Dedifferentiated amniotic fluid mesenchymal stem cell (primary cell): ENCODE measurements around the gene SIM2.

Experiments used
- DNase-seq: peaks from one replicate; pipeline ENCODE4 v3.0.0-alpha.2; 2016; ENCODE audit errors: extremely low spot score

Gene SIM2

DNA sequence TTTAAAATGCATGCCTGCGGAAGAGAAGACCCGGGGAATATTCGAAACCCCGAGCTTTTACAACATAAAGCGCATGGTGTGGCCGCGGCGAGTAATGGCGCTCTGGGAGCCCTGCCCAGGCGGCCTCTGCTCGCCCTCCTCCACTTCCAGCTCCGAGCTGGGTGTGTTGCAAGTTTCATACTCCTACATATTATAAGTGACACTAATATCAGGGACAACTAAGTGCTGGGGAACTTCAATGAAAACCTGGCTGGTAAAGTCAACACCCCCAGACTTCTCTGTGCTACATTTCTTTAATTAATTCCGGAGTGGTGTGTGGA is 11.8 kb downstream of the SIM2 start:
- no peak for DNase-seq

DNA sequence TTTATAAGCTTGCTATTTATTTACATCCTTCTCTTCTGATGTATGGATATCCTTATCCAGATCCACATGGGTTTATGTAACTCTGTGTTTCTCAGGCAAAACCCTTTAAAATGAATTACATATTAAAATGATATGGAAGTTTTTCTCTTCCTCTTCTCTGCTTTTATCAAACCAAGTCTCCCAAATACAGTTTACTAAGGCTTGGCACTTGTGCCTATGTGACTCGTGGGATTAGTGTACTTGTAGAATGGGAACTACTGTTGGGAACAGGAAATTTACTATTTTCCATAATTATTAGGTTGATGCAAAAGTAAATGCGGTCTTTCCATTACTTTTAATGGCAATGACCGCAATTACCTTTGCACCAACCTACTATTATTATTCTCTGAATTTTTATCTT is 14.8 kb downstream of the SIM2 start:
- no peak for DNase-seq

DNA sequence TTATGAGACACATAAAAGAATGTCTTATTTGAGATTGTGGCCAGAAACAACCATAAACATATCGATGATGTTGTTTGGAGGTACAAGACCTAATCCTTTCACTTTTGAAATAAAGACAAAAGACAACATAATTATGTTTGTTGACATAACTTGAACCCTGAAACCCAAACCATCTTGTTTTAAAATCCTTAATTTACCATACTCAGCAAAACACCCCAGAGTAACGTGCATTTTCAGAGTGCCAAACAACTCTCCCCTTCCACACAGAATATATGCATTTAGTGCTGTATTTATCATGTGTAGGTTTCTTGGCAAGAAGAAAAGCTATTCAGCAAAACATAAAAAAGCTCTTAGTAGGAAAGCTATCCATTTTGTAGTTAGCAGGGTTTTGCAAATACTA is 17.5 kb downstream of the SIM2 start:
- no peak for DNase-seq

DNA sequence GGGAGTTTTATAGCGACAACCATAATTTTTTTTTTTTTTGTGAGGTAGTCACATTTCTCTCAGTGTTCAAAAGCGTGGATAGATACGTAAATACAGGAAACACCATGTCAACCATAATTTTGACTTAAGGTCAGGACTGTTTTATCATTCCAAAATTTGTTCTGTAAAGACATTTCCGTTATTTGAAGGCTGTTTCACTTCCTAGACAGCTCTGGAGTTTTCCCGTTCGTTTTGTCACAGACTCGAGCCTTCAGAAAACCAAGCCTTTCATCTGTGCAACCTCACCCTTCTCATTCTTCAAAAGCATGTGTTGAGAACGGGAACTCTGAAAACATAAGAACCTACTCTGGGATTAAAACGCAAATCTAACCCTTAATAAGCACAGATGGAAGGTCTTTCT is 17.9 kb downstream of the SIM2 start:
- DNase-seq: no peak

DNA sequence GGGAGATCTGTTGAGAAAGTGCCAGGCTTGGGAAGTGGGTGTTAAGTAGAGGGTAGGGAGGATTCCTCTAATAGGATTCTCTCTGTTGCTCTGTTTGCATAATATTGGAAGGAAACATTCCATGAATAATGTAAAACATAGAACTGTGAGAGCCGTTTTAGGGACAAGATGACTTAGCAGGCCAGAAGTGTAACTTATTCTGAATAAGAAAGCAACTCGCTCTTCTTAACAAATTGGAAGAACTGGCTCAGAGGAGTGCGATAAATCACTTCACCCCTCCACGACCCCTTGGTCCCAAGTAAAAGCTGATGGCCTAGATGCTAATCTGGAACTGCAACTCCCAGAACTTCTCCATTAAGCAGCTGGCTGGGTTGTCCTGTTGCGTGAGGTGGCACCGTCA is 19.1 kb downstream of the SIM2 start:
- no peak for DNase-seq

DNA sequence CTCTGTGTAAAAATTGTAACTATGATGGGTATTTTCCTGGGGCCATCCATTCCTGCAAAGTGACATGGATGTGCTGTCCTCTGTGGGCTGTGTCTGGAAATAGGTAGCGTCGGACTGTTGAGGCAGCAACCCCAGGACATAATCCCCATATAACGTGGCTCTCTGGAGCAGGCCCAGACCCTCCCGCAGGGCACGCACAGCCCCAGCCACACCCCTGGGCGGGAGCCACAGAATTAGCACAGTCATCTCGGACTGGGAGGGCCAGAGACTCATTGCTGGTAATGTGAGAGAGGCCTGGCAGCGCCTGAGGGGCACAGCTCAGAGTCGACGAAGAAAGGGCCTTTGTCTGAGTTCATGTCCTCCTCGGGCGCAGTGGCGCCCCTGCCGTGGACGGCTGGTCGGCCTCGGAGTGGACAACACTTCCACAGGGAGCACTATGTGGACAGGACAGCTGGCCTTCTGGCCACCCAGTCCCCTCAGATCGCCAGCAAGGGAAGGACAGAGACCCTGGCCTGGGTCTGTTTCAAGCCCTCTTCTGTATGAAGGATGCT is 20.1 kb downstream of the SIM2 start:
- no peak for DNase-seq

DNA sequence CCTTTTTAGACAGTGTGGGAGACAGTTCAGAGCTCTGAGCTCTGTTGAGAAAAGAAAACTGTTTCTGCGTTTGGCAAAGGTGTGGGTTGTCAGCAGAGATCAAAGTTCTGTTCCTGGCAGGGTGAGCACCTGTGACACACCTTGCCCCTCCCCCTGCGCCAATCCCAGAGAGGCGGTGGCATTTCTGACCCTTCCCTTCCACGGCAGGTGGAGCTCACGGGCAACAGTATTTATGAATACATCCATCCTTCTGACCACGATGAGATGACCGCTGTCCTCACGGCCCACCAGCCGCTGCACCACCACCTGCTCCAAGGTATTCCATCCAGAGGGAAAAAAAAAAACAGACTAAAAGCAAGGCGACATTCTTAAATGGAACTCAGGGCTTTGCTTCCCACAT is 20.7 kb downstream of the SIM2 start:
- no peak for DNase-seq

DNA sequence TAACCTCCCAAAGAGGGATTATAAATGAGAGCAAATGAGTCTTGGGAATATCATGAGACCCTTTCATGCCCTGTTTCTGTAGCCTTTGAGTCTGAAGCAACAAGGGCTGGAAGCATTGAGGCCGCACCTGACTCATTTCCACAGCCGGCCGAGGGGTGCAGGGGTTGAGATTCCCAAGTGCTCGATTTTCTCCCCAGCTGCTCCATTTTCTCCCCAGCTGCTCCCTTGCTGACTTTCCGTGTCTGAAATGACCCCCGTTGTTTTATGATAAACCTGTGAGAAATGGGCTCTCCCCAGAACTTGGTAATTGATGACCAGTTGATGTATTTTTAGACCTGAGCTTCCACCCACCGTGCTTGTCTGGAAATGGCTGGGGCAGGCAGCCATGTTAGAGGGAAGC is 22.9 kb downstream of the SIM2 start:
- DNase-seq: no peak

DNA sequence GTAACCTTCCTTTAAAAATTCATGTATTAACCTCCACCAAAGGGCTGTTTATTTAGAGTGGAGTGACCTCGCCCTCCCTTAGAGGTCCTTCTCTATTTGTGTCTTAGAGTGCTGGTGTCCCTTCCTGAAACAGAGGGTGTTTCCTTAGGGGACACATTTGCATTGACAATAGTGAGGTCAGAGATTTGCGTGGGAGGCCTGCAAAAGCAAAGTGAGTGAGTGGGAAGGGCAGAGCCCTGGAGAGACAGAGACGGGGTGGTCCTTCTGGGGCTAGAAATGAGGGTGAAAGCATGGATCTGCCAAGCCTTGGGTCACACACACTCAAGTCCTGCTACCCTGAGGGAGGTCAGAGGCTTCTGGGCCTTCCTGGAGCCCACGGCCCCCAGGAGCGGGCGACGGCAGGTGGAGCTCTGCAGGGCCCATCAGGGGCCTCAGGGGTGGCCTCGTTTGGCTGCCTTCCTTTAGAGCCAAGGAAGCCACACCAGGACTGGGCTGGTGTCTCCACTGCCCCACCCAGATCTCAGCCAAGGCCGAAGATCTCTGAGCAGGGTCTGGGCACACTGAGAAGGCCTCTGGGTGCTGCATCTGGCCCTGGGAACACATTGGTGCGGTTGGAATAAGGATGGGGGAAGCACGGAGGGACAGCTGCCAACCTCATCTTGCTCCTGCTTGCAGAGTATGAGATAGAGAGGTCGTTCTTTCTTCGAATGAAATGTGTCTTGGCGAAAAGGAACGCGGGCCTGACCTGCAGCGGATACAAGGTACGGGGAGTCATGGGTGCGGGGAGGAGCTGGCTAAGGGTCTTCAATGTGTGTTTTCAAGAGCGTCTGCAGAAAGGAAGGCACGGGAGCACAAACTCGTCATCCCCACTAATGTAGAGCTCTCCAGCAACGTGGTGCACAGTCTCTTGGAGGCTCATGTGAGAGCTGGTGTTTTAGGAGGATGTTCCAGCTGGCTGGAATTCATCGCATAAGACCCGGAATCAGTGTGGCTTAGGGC is 23.8 kb downstream of the SIM2 start:
- no peak for DNase-seq

DNA sequence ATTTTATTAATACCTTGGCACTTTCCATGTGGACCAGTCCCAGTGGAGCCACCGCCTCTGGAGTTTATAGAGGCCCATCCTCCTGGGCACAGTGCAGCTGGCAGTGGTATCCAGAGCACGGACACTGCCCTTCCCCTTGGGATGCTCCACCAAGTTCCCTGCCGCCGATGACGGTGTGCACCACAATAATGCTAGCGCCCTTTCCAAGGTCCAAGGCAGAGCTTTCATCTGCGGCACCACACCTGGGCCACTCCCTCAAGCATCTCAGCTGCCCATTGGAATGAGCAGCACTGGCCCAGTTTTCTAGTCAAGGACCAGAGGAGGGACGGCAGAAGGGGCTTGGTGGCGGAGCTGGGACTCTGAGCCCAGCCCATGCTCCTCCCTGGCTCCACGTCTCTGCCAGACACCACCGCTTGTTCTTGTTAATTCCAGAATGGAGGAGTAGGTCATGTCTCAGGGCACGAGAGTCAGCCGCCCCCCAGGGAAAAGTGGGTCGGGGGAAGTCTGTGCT is 24.5 kb downstream of the SIM2 start:
- no peak for DNase-seq

DNA sequence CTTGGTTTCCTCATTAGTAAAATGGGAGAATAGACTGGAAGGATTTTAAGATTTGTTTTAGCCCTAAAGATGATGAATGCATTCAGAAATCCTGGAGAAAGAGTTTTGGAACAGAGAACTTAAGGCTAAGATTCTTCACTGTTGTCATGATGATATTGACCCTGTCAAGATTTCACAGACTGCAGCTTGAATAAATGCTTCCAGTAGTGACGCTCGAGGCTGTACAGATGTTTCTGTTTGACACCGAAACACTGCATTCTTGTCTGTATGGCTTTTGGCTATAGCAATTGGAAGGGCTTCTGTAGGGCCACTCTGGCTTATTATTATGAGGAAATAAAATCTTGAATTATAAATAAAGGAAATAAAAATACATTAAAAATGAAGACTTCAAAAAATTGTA is 25.7 kb downstream of the SIM2 start:
- no peak for DNase-seq

DNA sequence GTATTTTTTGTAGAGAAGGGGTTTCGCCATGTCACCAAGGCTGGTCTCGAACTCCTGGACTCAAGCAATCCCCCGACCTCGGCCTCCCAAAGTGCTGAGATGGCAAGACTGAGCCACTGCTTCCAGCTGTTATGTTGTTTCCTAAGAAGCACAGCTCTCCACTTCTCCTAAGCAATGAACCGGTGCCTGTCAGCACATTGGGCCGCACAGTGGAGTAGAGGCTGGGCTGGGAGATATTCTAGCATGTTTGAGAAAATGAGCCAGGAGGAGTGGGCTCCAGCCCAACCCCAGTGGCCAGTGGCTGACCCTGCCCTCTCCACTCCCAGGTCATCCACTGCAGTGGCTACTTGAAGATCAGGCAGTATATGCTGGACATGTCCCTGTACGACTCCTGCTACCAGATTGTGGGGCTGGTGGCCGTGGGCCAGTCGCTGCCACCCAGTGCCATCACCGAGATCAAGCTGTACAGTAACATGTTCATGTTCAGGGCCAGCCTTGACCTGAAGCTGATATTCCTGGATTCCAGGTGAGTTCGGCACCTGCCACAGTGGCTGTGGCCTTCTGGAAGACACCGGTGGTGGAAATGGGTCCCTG is 27.0 kb downstream of the SIM2 start:
- DNase-seq: no peak

DNA sequence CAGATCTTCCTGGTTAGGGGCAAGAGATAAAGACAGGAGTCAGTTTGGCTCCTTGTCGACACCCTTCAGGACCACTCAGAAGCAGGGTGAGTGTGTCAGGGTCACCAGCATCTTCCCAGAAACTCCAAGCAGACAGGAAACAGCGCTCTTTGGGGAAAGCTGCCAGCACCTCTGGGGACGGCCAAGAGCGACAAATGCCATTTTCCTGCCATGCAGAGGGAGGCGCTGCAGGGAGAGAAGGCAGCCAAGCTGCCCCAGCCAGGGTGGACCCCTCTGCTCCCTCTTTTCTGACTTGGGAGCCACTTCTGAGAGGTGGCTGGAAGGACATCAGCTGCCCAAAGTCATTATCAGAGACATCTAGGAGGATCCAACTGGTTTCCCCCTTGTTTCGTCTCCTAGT is 29.0 kb downstream of the SIM2 start:
- no peak for DNase-seq

DNA sequence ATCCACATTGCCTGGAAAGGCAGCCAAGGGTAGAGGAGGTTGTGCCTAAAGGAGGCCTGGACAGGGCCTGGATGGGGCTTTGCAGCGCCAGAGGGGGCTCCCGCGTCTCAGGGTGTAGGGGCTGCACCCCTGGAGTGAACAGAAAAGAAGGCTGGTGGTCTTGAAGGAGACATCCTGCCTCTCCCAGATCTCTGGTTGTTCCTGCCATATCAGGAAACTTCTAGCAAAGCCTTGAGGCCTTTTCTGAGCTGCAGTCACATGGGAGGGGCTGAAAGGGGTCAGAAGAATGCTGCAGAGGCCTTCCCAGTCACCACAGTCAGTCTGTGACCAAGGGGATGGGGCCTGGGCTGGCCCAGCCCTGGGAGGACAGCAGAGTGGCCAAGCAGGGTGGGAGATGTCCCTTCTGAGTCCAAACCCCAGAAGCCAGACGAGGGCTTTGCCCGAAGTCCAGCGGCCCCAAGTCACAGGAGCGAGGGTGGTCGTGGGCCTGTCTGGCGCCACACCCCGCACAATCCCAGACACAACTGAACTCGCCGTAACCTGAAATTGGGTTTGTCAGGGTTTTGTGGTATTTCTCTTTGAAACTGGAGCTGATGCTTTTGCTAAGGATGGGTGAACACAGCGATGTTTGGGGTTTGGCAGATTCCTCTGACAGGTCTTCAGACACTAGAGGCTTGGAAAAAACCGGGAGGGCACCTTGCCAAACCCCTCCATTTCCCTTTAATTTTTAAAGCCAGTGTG is 29.6 kb downstream of the SIM2 start:
- no peak for DNase-seq

DNA sequence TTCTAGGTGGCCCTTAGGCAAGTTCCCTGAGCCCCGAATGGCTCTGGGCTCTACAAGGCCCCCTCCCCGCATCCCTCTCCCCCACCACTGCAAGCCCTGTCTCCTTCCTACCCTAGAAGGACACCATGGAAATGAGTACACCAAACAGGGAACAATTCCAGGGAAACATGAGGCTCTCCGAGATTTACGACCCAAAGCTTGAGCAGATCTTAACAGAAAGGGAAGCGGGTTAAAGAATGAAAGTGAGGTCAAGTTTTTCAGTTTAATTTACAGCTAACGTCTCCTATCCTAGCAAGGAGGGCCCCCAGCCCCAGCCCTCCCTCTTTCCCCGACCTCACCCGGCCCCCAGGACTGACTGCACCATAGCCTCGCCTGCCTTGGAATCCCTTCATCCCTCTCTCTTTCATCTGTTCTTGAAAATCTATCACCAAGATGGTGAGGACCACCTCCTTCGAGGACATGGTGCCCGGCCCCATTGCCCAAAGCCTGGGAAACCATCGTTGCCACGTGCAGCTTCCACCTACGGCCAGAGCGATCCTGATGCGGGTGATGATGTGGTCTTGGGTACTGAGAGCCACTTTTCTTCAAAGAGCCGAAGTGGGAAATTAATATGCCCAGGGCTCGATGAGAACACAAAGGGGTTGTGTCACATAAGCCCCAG is 30.5 kb downstream of the SIM2 start:
- no peak for DNase-seq

DNA sequence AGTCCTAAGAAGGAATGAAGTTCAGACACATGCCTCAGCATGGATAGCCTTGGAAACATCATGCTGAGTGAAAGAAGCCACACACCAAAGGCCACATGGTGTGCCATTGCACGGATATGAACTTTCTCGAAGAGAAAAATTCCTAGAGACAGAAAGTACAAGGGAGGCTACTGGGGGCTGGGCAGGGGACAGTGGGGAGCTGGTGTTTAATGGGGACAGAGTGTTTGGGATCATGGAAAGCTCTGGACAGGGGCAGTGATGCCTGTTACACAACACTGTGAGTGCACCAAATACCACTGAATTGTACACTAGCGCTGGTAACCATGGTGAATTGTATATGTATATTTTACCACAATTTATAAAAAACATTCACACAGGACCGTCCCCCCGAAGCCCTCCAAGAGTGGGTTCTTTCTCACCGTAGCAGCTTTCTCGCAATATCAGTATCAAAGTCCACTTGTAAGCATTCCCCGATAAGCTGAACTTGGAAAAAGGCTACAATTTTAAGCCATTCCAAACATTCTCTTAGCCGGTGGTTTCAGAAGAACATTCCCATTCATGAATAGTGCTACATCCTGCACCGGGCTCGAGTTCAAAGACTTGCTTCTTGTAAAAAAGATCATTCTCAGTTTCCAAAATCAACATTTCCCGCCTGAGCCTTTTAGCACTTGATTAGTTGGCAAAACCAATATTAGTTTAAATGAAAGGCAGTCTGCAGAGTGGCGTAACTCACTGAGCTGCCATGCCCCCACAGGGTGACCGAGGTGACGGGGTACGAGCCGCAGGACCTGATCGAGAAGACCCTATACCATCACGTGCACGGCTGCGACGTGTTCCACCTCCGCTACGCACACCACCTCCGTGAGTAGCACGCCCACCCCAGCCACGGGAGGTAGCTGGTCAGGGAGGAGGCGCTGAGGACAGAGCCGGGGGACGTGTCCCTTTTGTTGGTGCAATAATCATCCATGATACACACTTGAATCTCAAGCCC is 31.7 kb downstream of the SIM2 start:
- no peak for DNase-seq

DNA sequence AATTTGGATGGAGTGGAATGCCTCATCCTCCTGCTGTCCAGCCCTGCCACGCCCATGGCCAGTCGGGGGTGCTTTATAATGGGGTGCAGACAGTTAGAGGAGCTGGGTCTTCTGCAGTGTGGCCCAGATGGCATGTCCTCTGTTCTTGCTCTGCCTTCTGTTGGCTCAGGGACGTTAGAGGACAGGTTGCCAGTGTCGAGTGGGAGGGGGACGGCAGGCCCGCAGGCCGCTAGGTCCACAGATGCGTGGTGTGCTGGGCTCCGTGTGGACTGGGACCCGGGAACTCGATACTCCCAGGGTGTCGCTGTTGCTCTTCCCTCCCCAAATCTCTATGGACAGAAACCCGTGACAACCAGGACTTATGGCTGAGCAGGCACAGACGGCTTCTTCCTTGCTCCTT is 33.3 kb downstream of the SIM2 start:
- no peak for DNase-seq

DNA sequence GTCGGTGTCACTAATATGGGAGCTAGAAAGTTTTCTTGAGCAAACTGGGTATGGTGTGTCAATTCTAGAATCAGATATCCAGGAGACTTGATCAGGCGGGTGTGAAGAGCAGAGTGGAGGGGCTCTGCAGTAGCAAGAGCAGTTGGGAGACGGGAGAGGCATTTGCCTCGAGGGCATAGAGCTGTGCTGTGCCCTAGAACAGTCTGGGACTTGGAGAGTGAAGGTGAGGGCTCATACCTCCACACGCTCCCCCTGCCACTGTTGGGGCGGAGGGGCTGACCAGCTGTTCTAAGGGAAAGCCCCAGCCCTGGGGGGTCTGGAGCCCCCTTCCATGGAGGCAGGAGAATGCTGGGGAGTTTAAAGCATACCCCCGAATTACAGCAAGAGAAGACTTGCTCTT is 33.8 kb downstream of the SIM2 start:
- DNase-seq: no peak

DNA sequence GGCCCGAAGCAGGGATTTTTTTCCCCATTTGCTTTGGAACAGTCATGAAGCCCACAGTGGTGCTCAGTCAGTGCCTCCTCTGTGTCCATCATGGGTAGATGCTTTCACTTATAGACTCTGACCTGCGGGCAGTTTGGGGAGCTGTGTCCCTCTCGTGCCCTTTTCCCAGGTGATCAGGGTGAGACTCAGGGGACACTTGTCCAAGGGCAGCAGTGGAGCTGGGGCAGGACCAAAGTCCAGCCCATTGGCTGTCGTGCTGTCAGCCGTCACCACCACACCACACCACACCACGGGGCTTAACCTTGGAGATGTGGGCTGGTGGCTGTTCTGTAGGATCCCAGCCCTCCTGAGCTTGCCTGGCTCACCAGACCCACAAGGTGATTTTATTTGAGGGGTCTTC is 34.9 kb downstream of the SIM2 start:
- DNase-seq: no peak

DNA sequence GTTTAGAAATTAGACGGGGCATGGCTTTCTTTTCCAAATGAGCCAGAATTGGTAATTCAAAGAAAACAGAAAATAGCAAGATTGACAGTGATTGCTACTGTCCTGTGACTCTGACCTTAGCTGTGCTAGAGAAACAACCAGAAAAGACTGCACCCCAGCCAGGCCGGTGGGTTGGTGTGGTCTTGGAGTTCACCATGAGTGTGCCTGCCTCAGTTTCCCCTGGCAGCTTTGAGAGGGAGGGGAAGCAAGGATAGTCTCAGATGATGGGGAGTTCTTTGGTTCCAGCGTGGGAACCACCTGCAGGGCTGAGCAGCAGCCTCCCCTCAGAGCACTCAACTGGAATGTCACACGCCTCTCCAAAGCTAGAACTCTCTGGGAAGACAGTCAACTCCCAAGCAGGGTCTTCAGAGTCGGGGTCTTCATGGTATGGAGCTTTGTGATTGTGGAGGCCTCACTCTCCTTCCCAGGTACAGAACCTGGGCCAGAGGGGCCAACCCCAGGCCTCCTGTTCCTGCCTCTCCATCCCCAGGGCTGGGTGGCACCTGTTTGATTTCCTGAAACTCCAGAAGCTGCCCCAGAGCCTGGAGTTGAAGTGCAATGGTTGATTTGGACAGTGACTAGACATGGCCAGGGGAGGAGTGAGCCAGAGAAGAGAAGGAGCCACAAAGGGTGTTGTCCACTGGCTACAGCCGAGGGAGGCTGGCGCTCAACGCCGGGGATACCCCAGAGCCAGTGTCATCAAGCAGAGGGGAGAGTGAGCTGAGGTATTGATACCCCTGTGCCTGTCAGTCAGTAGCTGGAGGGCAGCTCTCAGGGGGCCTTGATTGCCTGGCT is 35.7 kb downstream of the SIM2 start:
- no peak for DNase-seq
